ENCODE results near the gene STKLD1.
A peak's percentile ranks its signal among the peaks of the same experiment; 100 is the strongest.

The STKLD1 gene

GRCh38 chr9:133404454-133405002, 28.4 kb downstream of the STKLD1 start:
- Histone ChIP-seq H3K9ac (ENCODE audit: low read length) (no peak overlapping the region), H3K4me1 (ENCODE audit: control insufficient read depth, insufficient read depth, low read length) (peaks cover 16% of the 10 kb centered on the region), H3K4me3 (ENCODE audit: low read length) (no peak overlapping the region), H3K9me3 (ENCODE audit: control insufficient read depth, low read length) (no peaks in the 10 kb centered on the region), H3K27me3 (replicated peaks; ENCODE audit: control insufficient read depth, insufficient read depth, low read length) (no peaks in the 10 kb centered on the region), H3K36me3 (ENCODE audit: control insufficient read depth, insufficient read depth, low read length, severe bottlenecking) (peaks cover 37% of the 10 kb centered on the region)
- DNase-seq (ENCODE audit: low read depth): no peak

GRCh38 chr9:133405508-133406438, 29.6 kb downstream of the STKLD1 start:
- Histone ChIP-seq H3K4me1 (ENCODE audit: control insufficient read depth, insufficient read depth, low read length) (peaks cover 16% of the 10 kb centered on the region), H3K27me3 (replicated peaks; ENCODE audit: control insufficient read depth, insufficient read depth, low read length) (no peaks in the 10 kb centered on the region), H3K9me3 (ENCODE audit: control insufficient read depth, low read length) (no peaks in the 10 kb centered on the region), H3K4me3 (ENCODE audit: low read length) (no peak overlapping the region), H3K36me3 (ENCODE audit: control insufficient read depth, insufficient read depth, low read length, severe bottlenecking) (peaks cover 49% of the 10 kb centered on the region), H3K9ac (ENCODE audit: low read length) (peak overlapping the region; percentile 52)
- no peak for DNase-seq (ENCODE audit: low read depth)

- Histone ChIP-seq H3K36me3 (ENCODE audit: control insufficient read depth, insufficient read depth, low read length, severe bottlenecking) (peaks cover 56% of the 10 kb centered on the region), H3K27me3 (replicated peaks; ENCODE audit: control insufficient read depth, insufficient read depth, low read length) (no peaks in the 10 kb centered on the region), H3K4me1 (ENCODE audit: control insufficient read depth, insufficient read depth, low read length) (peaks cover 16% of the 10 kb centered on the region), H3K9ac (ENCODE audit: low read length) (peak overlapping the region; percentile 7), H3K4me3 (ENCODE audit: low read length) (no peak overlapping the region), H3K9me3 (ENCODE audit: control insufficient read depth, low read length) (no peaks in the 10 kb centered on the region)
- DNase-seq (ENCODE audit: low read depth): peak; percentile 85
These were observed 30.5 kb downstream of the STKLD1 start for GRCh38 chr9:133406480-133407307.

GRCh38 chr9:133408042-133408441, 31.9 kb downstream of the STKLD1 start:
- Histone ChIP-seq H3K4me3 (ENCODE audit: low read length) (no peak overlapping the region), H3K9me3 (ENCODE audit: control insufficient read depth, low read length) (no peaks in the 10 kb centered on the region), H3K36me3 (ENCODE audit: control insufficient read depth, insufficient read depth, low read length, severe bottlenecking) (peaks cover 68% of the 10 kb centered on the region), H3K9ac (ENCODE audit: low read length) (no peak overlapping the region), H3K27me3 (replicated peaks; ENCODE audit: control insufficient read depth, insufficient read depth, low read length) (no peaks in the 10 kb centered on the region), H3K4me1 (ENCODE audit: control insufficient read depth, insufficient read depth, low read length) (peaks cover 16% of the 10 kb centered on the region)
- no peak for DNase-seq (ENCODE audit: low read depth)

- H3K4me1 ChIP-seq (ENCODE audit: control insufficient read depth, insufficient read depth, low read length): peaks cover 15% of the 10 kb centered on the region
- no peaks in the 10 kb centered on the region for H3K9me3 ChIP-seq (ENCODE audit: control insufficient read depth, low read length)
- H3K27me3 ChIP-seq (replicated peaks; ENCODE audit: control insufficient read depth, insufficient read depth, low read length): no peaks in the 10 kb centered on the region
- no peak overlapping the region for H3K4me3 ChIP-seq (ENCODE audit: low read length)
- H3K9ac ChIP-seq (ENCODE audit: low read length): no peak overlapping the region
- DNase-seq (ENCODE audit: low read depth): no peak
- H3K36me3 ChIP-seq (ENCODE audit: control insufficient read depth, insufficient read depth, low read length, severe bottlenecking): peaks cover 46% of the 10 kb centered on the region
These were observed 39.0 kb downstream of the STKLD1 start for GRCh38 chr9:133415170-133415569.

- H3K36me3 ChIP-seq (ENCODE audit: control insufficient read depth, insufficient read depth, low read length, severe bottlenecking): peaks cover 24% of the 10 kb centered on the region
- no peaks in the 10 kb centered on the region for H3K27me3 ChIP-seq (replicated peaks; ENCODE audit: control insufficient read depth, insufficient read depth, low read length)
- H3K9ac ChIP-seq (ENCODE audit: low read length): peak within 1 kb of the TSS; percentile 93
- H3K4me3 ChIP-seq (ENCODE audit: low read length): peak within 1 kb of the TSS; percentile 95
- DNase-seq (ENCODE audit: low read depth): peak; percentile 92
- peaks cover 15% of the 10 kb centered on the region for H3K4me1 ChIP-seq (ENCODE audit: control insufficient read depth, insufficient read depth, low read length)
- no peaks in the 10 kb centered on the region for H3K9me3 ChIP-seq (ENCODE audit: control insufficient read depth, low read length)
These were observed 41.6 kb downstream of the STKLD1 start, which contains the start of gene REXO4 for GRCh38 chr9:133417541-133418461. Gene REXO4 (minus strand): TSS chr9:133418010. CDS start chr9:133417844, 166 bp downstream.

GRCh38 chr9:133419005-133419404, 42.8 kb downstream of the STKLD1 start:
- peak overlapping the region; percentile 93 for H3K9ac ChIP-seq (ENCODE audit: low read length)
- peaks cover 15% of the 10 kb centered on the region for H3K4me1 ChIP-seq (ENCODE audit: control insufficient read depth, insufficient read depth, low read length)
- H3K4me3 ChIP-seq (ENCODE audit: low read length): peak overlapping the region; percentile 95
- H3K9me3 ChIP-seq (ENCODE audit: control insufficient read depth, low read length): no peaks in the 10 kb centered on the region
- DNase-seq (ENCODE audit: low read depth): no peak
- peaks cover 15% of the 10 kb centered on the region for H3K36me3 ChIP-seq (ENCODE audit: control insufficient read depth, insufficient read depth, low read length, severe bottlenecking)
- H3K27me3 ChIP-seq (replicated peaks; ENCODE audit: control insufficient read depth, insufficient read depth, low read length): no peaks in the 10 kb centered on the region

- no peak for DNase-seq (ENCODE audit: low read depth)
- H3K27me3 ChIP-seq (replicated peaks; ENCODE audit: control insufficient read depth, insufficient read depth, low read length): no peaks in the 10 kb centered on the region
- H3K9me3 ChIP-seq (ENCODE audit: control insufficient read depth, low read length): no peaks in the 10 kb centered on the region
- peaks cover 3% of the 10 kb centered on the region for H3K36me3 ChIP-seq (ENCODE audit: control insufficient read depth, insufficient read depth, low read length, severe bottlenecking)
- no peak overlapping the region for H3K4me3 ChIP-seq (ENCODE audit: low read length)
- H3K9ac ChIP-seq (ENCODE audit: low read length): no peak overlapping the region
- H3K4me1 ChIP-seq (ENCODE audit: control insufficient read depth, insufficient read depth, low read length): peaks cover 15% of the 10 kb centered on the region
These were observed 44.2 kb downstream of the STKLD1 start for GRCh38 chr9:133420392-133420827.

- no peaks in the 10 kb centered on the region for H3K36me3 ChIP-seq (ENCODE audit: control insufficient read depth, insufficient read depth, low read length, severe bottlenecking)
- H3K27me3 ChIP-seq (replicated peaks; ENCODE audit: control insufficient read depth, insufficient read depth, low read length): no peaks in the 10 kb centered on the region
- H3K4me3 ChIP-seq (ENCODE audit: low read length): no peak within 1 kb of the TSS
- H3K9me3 ChIP-seq (ENCODE audit: control insufficient read depth, low read length): no peaks in the 10 kb centered on the region
- H3K9ac ChIP-seq (ENCODE audit: low read length): no peak within 1 kb of the TSS
- no peak for DNase-seq (ENCODE audit: low read depth)
- peaks cover 5% of the 10 kb centered on the region for H3K4me1 ChIP-seq (ENCODE audit: control insufficient read depth, insufficient read depth, low read length)
These were observed 45.7 kb downstream of the STKLD1 start, which contains the start of gene ADAMTS13 for GRCh38 chr9:133421615-133422542. Gene ADAMTS13 (plus strand): TSS chr9:133422367. CDS start chr9:133422444, 77 bp downstream.

Measured in adipocyte (in vitro differentiated cells).